Activated B cell treated with CpG ODN at 0.5 μM for 24 hours (primary cell): ENCODE data around the gene DNAH14. TPM values are rescaled to one million over a fixed set of nuclear protein-coding genes. Genes with fewer than 3 reads are reported as not detected.

Source experiments
- ATAC-seq: fragments of 200-7000 bp; cut with Tn5 transposase; one replicate; pipeline ENCODE4 v1.10.0; 2021; ENCODE audit warnings: low read depth, mild to moderate bottlenecking, moderate library complexity
- CTCF ChIA-PET: fragments of 350-600 bp; sonication (Branson Sonifier 250); formaldehyde crosslinking; loops from one replicate; lab custom pipeline; 2021; ENCODE audit warnings: antibody characterized with exemption; lab: Charles Lee
- POLR2A ChIA-PET: fragments of 350-600 bp; sonication (Branson Sonifier 250); formaldehyde crosslinking; loops from one replicate; lab custom pipeline; 2021; ENCODE audit warnings: antibody characterized with exemption; lab: Charles Lee
- DNase-seq: peaks from one replicate; pipeline ENCODE4 v3.0.0; 2022
- H3K27ac Mint-ChIP-seq: one replicate; pipeline ENCODE4 v1.8.0; 2020; ENCODE audit warnings: mixed read lengths
- H3K27me3 Mint-ChIP-seq: one replicate; pipeline ENCODE4 v1.8.0; 2021; ENCODE audit warnings: mixed read lengths
- H3K36me3 Mint-ChIP-seq: one replicate; pipeline ENCODE4 v1.8.0; 2021; ENCODE audit warnings: low read depth, mixed read lengths
- H3K4me1 Mint-ChIP-seq: one replicate; pipeline ENCODE4 v1.8.0; 2021; ENCODE audit warnings: mixed read lengths
- H3K4me3 Mint-ChIP-seq: one replicate; pipeline ENCODE4 v1.8.0; 2020; ENCODE audit warnings: mild to moderate bottlenecking, mixed read lengths
- H3K9me3 Mint-ChIP-seq: one replicate; pipeline ENCODE4 v1.8.0; 2020; ENCODE audit warnings: mixed read lengths
- intact Hi-C: fragments of 100-400 bp; cut with micrococcal nuclease; formaldehyde crosslinking; loops from one replicate; pipeline ENCODE4 v1.15.1; 2024
- total RNA-seq: library from RNA; stranded (reverse); gene quantifications from 2 replicates; pipeline ENCODE4 v1.2.3, GENCODE V29; 2022
- TF ChIP-seq, protein P1 (sequence below): fragments of 200-600 bp; IDR thresholded peaks from one replicate; pipeline ENCODE4 v1.8.0; 2022; ENCODE audit warnings: antibody characterized with exemption, mild to moderate bottlenecking

The DNAH14 gene
- total RNA-seq, 1 donor from 2014 or later, result not detected

DNA sequence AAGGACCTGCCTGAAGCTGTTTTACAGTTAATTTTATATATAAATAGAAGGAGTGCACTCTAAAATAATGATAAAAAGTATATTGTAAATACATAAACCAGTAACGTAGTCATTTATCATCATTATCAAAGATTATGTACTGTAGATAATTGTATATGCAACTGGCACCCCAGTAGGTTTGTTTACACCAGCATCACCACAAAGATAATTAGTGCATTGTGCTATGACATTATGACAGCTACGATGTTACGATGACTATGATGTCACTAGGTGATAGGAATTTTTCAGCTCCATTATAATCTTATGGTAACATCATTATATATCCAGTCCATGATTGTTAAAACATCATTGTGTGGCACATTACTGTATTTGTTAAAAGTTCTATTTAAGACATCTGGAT lies 313.1 kb downstream of the DNAH14 start:
- peaks cover 12% of the 10 kb centered on the region for H3K9me3 Mint-ChIP-seq
- peaks cover 25% of the 10 kb centered on the region for H3K27me3 Mint-ChIP-seq
- H3K4me3 Mint-ChIP-seq, result no peak overlapping the region
- TF ChIP-seq, protein P1, sequence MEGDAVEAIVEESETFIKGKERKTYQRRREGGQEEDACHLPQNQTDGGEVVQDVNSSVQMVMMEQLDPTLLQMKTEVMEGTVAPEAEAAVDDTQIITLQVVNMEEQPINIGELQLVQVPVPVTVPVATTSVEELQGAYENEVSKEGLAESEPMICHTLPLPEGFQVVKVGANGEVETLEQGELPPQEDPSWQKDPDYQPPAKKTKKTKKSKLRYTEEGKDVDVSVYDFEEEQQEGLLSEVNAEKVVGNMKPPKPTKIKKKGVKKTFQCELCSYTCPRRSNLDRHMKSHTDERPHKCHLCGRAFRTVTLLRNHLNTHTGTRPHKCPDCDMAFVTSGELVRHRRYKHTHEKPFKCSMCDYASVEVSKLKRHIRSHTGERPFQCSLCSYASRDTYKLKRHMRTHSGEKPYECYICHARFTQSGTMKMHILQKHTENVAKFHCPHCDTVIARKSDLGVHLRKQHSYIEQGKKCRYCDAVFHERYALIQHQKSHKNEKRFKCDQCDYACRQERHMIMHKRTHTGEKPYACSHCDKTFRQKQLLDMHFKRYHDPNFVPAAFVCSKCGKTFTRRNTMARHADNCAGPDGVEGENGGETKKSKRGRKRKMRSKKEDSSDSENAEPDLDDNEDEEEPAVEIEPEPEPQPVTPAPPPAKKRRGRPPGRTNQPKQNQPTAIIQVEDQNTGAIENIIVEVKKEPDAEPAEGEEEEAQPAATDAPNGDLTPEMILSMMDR, result no peak
- ATAC-seq (no peak), DNase-seq (no peak)
- peaks cover 2% of the 10 kb centered on the region for H3K36me3 Mint-ChIP-seq
- POLR2A ChIA-PET, result no interaction called here
- H3K4me1 Mint-ChIP-seq, result no peaks in the 10 kb centered on the region
- H3K27ac Mint-ChIP-seq, result no peak overlapping the region
- intact Hi-C loops, result no loop called here
- CTCF ChIA-PET, result no interaction called here

DNA sequence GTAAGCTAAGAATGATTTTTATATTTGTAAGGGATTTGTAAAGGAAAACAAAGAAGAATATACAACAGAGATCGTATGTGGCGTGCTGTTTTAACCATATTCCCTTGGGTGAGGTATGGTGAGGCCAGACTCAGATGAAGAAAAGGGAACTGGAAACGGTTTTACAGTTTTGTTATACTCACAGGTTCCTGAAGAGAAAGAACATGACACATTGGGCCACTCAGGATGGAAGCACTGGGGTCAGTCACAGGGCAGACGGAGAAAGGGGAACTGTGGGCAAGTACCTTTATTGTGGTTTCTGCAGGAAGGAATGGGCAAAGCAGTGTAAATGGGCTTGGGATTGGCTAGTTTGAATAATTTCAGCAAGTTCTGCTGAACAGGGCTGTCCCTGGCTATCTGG lies 321.0 kb downstream of the DNAH14 start:
- POLR2A ChIA-PET, result no interaction called here

DNA sequence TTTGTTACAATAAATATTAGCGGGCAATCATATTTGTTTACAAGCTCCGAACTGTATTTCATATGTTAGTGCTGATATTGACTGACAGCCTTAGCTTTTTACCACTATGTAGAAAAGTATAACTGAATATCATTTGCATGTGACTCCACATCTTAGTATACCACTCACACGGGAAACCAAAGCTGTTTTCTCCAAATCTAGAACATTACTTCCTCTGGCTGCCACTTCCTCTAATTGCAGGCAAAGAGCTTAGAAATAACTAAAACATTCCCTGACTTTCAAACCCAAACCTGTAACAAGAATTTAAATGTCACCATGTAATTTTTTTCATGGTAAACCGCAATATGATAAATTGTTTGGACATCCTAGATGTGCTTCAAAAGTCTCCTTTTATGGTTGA lies 323.7 kb downstream of the DNAH14 start:
- ChIA-PET CTCF (no interaction called here), POLR2A (no interaction called here)
- H3K27ac Mint-ChIP-seq, result no peak overlapping the region
- intact Hi-C loops, result loop anchor here (5.0 kb wide), 1 partner anchor 174 kb away; the partner anchor contains the start of gene LBR
- H3K4me3 Mint-ChIP-seq, result no peak overlapping the region
- ATAC-seq (no peak), DNase-seq (no peak)
- TF ChIP-seq, protein P1, result no peak
- H3K27me3 Mint-ChIP-seq, result peaks cover 6% of the 10 kb centered on the region
- H3K36me3 Mint-ChIP-seq, result no peaks in the 10 kb centered on the region
- peaks cover 12% of the 10 kb centered on the region for H3K4me1 Mint-ChIP-seq
- peaks cover 2% of the 10 kb centered on the region for H3K9me3 Mint-ChIP-seq

More for the DNA sequence above, 321.0 kb downstream of the DNAH14 start:
- H3K27me3 Mint-ChIP-seq, result peaks cover 9% of the 10 kb centered on the region
- peak overlapping the region; percentile 20 for H3K27ac Mint-ChIP-seq
- DNase-seq, result peak; percentile 19
- TF ChIP-seq, protein P1, result no peak
- H3K9me3 Mint-ChIP-seq, result peaks cover 2% of the 10 kb centered on the region
- H3K36me3 Mint-ChIP-seq, result no peaks in the 10 kb centered on the region
- H3K4me3 Mint-ChIP-seq, result peak overlapping the region; percentile 58
- ATAC-seq, result peak; percentile 97
- peaks cover 12% of the 10 kb centered on the region for H3K4me1 Mint-ChIP-seq
- CTCF ChIA-PET, result no interaction called here
- intact Hi-C loops, result loop anchor here (5.0 kb wide), 1 partner anchor 177 kb away; the partner anchor contains the start of gene LBR

DNA sequence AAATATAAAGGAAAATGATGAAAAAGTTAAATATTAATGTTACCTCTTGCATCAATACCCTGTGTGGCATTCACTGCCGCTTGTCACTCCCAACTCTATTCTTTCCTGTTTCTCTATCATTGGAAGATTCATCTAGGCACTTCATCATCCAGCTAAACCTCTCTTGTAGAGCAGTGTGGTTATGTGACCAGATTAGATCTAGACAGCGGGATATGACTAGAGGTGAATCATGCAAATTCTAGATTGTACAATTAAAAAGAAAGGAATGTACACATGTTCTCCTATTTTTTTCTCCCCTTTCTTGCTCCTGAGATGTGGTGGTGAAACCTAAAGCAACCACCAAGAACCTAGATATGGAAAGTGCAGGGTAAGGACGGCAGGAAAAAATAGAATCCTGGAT lies 324.3 kb downstream of the DNAH14 start:
- peaks cover 6% of the 10 kb centered on the region for H3K27me3 Mint-ChIP-seq
- DNase-seq, result no peak
- no peak overlapping the region for H3K4me3 Mint-ChIP-seq
- ATAC-seq, result no peak
- POLR2A ChIA-PET, result no interaction called here
- intact Hi-C loops, result loop anchor here (5.0 kb wide), 1 partner anchor 174 kb away; the partner anchor contains the start of gene LBR
- peaks cover 12% of the 10 kb centered on the region for H3K4me1 Mint-ChIP-seq
- H3K27ac Mint-ChIP-seq, result no peak overlapping the region
- CTCF ChIA-PET, result no interaction called here
- no peaks in the 10 kb centered on the region for H3K36me3 Mint-ChIP-seq
- H3K9me3 Mint-ChIP-seq, result peaks cover 2% of the 10 kb centered on the region
- TF ChIP-seq, protein P1, result no peak

DNA sequence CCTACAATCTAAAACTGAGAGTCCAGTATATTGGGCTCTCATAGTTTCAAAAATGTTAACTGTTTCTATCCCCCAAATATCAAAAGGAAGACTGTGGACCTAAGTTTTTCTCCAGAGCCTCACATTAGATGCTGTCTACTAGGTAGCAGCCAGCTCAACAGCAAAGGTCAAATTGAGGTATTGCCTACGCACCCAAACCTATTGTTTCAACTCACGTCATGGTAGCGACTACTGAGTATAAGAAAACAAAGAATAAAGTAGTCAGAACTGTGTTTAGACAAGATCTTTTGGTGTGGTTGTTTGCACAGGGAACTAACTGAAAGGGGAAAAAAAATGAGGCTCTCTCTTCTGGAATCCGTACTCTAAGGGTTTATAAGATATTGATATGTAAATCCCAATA lies 325.2 kb downstream of the DNAH14 start:
- Mint-ChIP-seq H3K36me3 (no peaks in the 10 kb centered on the region), H3K27ac (no peak overlapping the region), H3K4me1 (peaks cover 12% of the 10 kb centered on the region), H3K27me3 (peaks cover 6% of the 10 kb centered on the region), H3K4me3 (no peak overlapping the region), H3K9me3 (peaks cover 2% of the 10 kb centered on the region)
- TF ChIP-seq, protein P1, result no peak
- POLR2A ChIA-PET, result no interaction called here
- ATAC-seq (no peak), DNase-seq (no peak)
- CTCF ChIA-PET, result no interaction called here
- intact Hi-C loops, result loop anchor here (5.0 kb wide), 1 partner anchor 173 kb away; the partner anchor contains the start of gene LBR
